HG03442 (cell line): ENCODE results near the gene PTPMT1.
"Not testable (repeated sequence)": the region's sequence is repeated elsewhere in the genome, so short reads cannot be mapped to it uniquely, and the experiment has no call there.

Source experiments
- ATAC-seq: cut with Tn5 transposase; IDR thresholded peaks from one replicate; pipeline ENCODE4 v1.9.1; 2021; ENCODE audit warnings: mild to moderate bottlenecking, moderate library complexity; ENCODE audit not compliant: unreplicated experiment

The PTPMT1 gene, protein sequence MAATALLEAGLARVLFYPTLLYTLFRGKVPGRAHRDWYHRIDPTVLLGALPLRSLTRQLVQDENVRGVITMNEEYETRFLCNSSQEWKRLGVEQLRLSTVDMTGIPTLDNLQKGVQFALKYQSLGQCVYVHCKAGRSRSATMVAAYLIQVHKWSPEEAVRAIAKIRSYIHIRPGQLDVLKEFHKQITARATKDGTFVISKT

GRCh38 chr11:47565340-47566148 lies at the start of gene PTPMT1:
TSS of gene PTPMT1 (plus strand) at chr11:47565599. CDS start at chr11:47565623, 24 bp downstream.
- peak; percentile 82 for ATAC-seq

- ATAC-seq, result no peak
Observed at GRCh38 chr11:47516155-47516554, 49.2 kb upstream of the PTPMT1 start.

- ATAC-seq, result no peak
Observed at GRCh38 chr11:47516984-47517853, 48.2 kb upstream of the PTPMT1 start.

DNA sequence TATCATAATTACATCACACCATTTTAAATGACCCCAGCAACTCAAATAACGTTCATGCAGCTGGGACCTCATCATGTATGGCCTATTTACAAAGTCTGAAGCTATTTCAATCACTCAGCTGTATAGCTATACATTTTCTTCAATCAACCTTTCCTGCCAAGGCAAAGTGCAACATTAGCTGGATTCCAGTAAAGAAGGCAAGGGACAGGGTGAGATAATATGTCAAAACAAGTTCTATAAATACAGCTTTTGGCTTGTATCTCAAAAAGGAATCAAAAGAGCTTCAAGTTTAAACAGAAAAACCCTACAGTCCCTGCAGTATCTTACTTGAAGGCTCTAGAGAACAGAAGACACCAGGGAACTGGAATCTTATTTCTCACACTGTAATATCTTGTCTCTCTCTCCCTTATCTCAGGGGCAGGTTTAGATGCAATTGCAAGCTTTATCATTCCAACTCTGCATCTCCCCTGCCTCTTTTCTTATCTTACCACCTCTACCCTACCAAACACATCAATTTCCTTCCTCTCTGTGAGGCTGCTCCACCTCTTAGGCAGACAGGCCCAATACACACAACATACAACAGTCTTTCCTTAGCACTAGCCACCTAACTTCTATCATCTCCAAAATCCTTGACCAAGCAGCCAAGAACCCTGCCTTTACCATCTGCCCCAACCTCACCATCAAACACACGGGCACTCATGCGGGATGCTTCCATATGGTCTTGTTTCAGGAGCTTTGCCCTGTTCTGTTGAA lies 47.0 kb upstream of the PTPMT1 start:
- no peak for ATAC-seq

GRCh38 chr11:47523490-47524225 lies 41.7 kb upstream of the PTPMT1 start:
- peak; percentile 51 for ATAC-seq

DNA sequence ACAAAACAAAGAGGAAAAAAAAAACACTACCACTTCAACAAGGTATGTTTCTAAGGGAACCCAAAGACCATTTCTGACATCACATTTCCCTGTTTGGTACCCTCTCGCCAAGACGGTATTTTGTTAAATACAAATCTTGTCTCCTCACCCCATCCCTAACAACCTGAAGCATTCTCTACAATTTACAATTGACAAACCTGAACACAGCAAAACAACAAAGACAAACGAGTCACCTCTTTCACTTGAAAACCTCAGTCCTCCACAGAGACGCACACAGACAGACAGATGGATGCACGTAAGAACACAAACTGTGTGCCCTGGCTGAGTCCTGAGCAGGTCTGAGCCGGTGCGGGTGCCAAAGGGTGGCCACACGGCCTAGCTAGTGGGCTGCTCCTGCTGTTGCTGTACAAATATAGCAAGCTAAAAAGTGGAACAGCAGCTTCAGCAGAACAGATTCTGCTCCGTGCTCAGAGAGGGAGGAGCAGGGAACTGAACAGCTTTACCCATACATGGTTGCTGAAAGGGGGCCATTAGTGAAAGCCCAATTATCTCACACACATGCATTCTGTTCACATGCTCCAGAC lies 41.0 kb upstream of the PTPMT1 start:
- ATAC-seq, result peak; percentile 38

DNA sequence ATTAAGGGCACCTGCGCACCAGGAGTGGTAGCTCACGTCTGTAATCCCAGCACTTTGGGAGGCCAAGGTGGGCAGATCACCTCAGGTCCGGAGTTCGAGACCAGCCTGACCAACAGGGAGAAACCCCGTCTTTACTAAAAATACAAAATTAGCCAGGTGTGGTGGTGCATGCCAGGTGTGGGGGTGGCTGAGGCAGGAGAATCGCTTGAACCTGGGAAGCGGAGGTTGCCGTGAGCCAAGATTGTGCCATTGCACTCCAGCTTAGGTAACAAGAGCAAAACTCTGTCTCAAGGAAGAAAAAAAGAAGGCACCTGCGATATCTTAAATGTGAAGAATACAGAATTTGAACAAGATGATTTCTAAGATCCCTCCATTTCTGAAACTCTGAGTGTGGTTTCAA lies 39.4 kb upstream of the PTPMT1 start:
- not testable (repeated sequence) for ATAC-seq

DNA sequence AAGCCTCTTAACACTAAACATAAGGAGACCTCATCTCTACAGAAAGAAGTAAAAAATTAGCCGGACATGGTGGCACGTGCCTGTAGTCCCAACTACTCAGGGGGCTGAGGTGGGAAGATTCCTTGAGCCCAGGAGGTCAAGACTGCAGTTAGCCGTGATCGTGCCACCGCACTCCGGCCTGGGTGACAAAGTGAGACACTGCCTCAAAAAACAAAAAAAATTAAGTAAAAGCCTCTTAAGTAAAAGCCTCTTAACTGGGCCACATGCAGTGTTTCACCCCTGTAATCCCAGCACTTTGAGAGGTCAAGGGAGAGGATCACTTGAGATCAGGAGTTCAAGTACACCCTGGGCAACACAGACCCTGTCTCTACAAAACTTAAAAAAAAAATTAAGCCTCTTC lies 38.2 kb upstream of the PTPMT1 start:
- no peak for ATAC-seq

GRCh38 chr11:47529951-47530350 lies 35.4 kb upstream of the PTPMT1 start:
- ATAC-seq, result no peak

GRCh38 chr11:47530721-47531120 lies 34.7 kb upstream of the PTPMT1 start:
- not testable (repeated sequence) for ATAC-seq

GRCh38 chr11:47531666-47532065 lies 33.7 kb upstream of the PTPMT1 start:
- no peak for ATAC-seq

DNA sequence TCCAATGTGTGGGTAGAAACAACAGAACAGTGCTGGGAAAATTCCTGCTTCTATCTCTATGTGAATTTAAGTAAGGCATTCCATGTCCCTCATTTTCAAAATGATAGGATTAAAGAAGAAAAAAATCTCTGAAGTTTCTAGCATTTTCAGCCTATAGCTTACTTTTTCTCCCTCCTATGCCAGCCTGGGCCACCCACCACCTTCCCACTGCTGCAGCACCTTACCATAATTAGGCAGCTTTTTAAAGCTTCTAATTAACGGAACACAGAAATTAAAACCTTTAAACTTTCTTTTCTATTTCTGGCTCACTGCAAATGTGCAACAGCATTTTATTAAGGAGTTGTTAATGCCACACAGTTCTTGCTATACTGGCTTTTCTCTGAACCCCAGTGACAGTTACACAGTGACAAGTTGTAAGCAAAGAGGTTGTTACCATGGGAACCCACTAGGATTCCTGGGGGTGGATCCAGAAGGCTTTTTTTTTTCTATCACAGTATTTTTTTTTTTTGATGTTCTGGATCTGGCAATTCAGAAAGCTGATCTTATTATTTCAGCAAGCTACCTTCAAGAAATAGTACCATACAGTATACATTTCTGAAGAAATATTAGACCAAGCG lies 32.7 kb upstream of the PTPMT1 start:
- ATAC-seq, result no peak

DNA sequence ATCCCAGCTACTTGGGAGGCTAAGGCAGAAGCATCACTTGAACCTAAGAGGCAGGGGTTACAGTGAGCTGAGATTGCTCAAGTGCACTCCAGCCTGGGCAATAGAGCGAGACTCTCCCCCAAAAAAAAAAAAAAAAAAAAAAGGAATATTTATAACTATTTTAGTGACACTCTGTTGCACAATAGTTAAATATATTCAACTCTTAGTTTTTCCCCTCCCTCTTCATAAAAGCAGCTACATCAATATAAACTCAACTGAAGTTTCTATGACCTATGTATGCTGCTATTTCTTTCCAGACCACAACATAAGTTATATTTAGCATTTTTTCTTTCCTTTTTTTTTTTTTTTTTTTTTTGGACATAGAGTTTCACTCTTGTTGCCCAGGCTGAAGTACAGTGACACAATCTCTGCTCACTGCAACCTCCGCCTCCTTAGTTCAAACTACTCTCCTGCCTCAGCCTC lies 31.7 kb upstream of the PTPMT1 start:
- ATAC-seq, result no peak

GRCh38 chr11:47534704-47535251 lies 30.6 kb upstream of the PTPMT1 start:
- ATAC-seq, result no peak

GRCh38 chr11:47536915-47537314 lies 28.5 kb upstream of the PTPMT1 start:
- no peak for ATAC-seq

- no peak for ATAC-seq
Observed at GRCh38 chr11:47538741-47539565, 26.4 kb upstream of the PTPMT1 start.

DNA sequence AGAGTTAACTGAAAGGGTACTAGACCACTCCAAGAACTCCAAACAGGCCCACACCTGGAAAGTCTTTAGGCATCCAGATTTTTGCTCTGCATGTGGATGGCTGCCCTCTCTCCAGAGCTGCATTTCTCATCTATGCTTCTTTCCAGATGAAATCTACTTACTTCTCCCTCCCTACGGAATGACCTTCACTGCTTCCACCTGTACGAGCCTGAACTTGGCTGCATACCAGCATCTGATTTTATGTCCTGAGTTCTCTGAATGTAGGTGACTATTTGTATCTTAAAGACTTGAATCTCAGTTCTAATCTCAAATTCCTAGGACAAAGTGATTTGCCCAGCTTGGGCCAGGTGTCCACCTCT lies 25.7 kb upstream of the PTPMT1 start:
- no peak for ATAC-seq

DNA sequence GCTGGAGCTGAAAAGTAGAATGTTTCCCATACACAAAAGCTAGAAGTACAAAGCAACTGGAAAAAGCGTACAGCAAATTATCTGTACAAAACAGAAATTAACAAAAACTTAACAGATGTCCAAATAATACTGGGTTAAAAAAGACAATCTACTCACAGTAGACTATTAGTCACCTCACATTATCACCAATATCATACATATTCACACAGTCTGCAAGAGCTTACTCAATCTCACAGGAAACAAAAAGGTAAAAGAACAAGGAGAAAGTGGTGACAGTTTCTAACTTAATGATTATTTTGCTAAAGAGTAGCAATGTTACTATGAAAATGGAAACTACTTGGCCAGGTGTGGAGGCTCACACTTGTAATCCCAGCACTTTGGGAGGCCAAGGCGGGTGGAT lies 24.3 kb upstream of the PTPMT1 start:
- ATAC-seq, result no peak
